Mesendoderm (in vitro differentiated cells): ENCODE measurements around the gene DLG3.

Source experiments
- DNase-seq: peaks from one replicate; pipeline ENCODE4 v3.0.0; 2013
- H2AK5ac ChIP-seq: 2 replicates; pipeline ENCODE4 v1.6.1; 2013; ENCODE audit warnings: low read length, inconsistent platforms
- H2BK120ac ChIP-seq: 2 replicates; pipeline ENCODE4 v1.6.1; 2013; ENCODE audit warnings: low read depth, mild to moderate bottlenecking, low read length, moderate library complexity, mixed read lengths
- H2BK15ac ChIP-seq: replicated peaks from 2 replicates; pipeline ENCODE4 v1.6.1; 2013; ENCODE audit warnings: low read depth, mild to moderate bottlenecking, moderate library complexity
- H2BK5ac ChIP-seq: 2 replicates; pipeline ENCODE4 v1.6.1; 2013; ENCODE audit warnings: low read length, inconsistent platforms
- H3K18ac ChIP-seq: 2 replicates; pipeline ENCODE4 v1.6.1; 2013; ENCODE audit warnings: mild to moderate bottlenecking, low read length, mixed read lengths
- H3K23ac ChIP-seq: one replicate; pipeline ENCODE4 v1.6.1; 2013; ENCODE audit warnings: low read length
- H3K27ac ChIP-seq: 2 replicates; pipeline ENCODE4 v1.5.1; 2013; ENCODE audit warnings: low read depth, mild to moderate bottlenecking, inconsistent platforms, low read length, moderate library complexity
- H3K27me3 ChIP-seq: 2 replicates; pipeline ENCODE4 v1.6.1; 2013; ENCODE audit warnings: low read length, control low read depth, mild to moderate bottlenecking, inconsistent platforms; ENCODE audit not compliant: insufficient read depth, poor library complexity
- H3K36me3 ChIP-seq: 2 replicates; pipeline ENCODE4 v1.6.1; 2013; ENCODE audit warnings: low read length, inconsistent platforms; ENCODE audit not compliant: control insufficient read depth, insufficient read depth
- H3K4ac ChIP-seq: one replicate; pipeline ENCODE4 v1.6.1; 2013; ENCODE audit warnings: low read depth, mild to moderate bottlenecking, low read length, moderate library complexity
- H3K4me1 ChIP-seq: 2 replicates; pipeline ENCODE4 v1.6.1; 2013; ENCODE audit warnings: low read depth, low read length, inconsistent platforms; ENCODE audit not compliant: control insufficient read depth
- H3K4me2 ChIP-seq: 2 replicates; pipeline ENCODE4 v1.6.1; 2013; ENCODE audit warnings: low read length
- H3K4me3 ChIP-seq: 2 replicates; pipeline ENCODE4 v1.5.1; 2013; ENCODE audit warnings: mild to moderate bottlenecking, low read length
- H3K56ac ChIP-seq: one replicate; pipeline ENCODE4 v1.6.1; 2013; ENCODE audit warnings: low read length
- H3K79me1 ChIP-seq: 2 replicates; pipeline ENCODE4 v1.6.1; 2013; ENCODE audit warnings: low read length, inconsistent platforms
- H3K79me2 ChIP-seq: 2 replicates; pipeline ENCODE4 v1.6.1; 2013; ENCODE audit warnings: mild to moderate bottlenecking, low read length; ENCODE audit not compliant: control insufficient read depth, insufficient read depth
- H3K9ac ChIP-seq: 2 replicates; pipeline ENCODE4 v1.6.1; 2013; ENCODE audit warnings: low read length, inconsistent platforms
- H4K5ac ChIP-seq: one replicate; pipeline ENCODE4 v1.6.1; 2013; ENCODE audit warnings: low read length
- H4K8ac ChIP-seq: one replicate; pipeline ENCODE4 v1.6.1; 2013; ENCODE audit warnings: low read depth, mild to moderate bottlenecking, control low read depth, low read length, moderate library complexity
- WGBS: extraction: QIAGEN DNeasy Blood & Tissue Kit; methylation state at CpG from one replicate; pipeline ENCODE4 v1.1.7; 2013; ENCODE audit warnings: low lambda C conversion rate, missing lambda C conversion rate; ENCODE audit not compliant: insufficient coverage; ENCODE audit errors: extremely low coverage; 5-methylcytosine and 5-hydroxymethylcytosine counted together

DLG3 gene

GRCh38 chrX:70434352-70434866 is 10.2 kb upstream of the DLG3 start:
- H2BK15ac ChIP-seq = no peak overlapping the region
- H3K9ac ChIP-seq = peak overlapping the region; percentile 47
- H3K23ac ChIP-seq = no peak overlapping the region
- no peaks in the 10 kb centered on the region for H3K36me3 ChIP-seq
- H4K5ac ChIP-seq = no peak overlapping the region
- DNase-seq = peak; percentile 91
- peak overlapping the region; percentile 78 for H3K56ac ChIP-seq
- H3K27ac ChIP-seq = no peak overlapping the region
- H4K8ac ChIP-seq = no peak overlapping the region
- no peak overlapping the region for H2BK120ac ChIP-seq
- no CpG with 5 or more reads among the region's 45 CpGs for WGBS
- peak overlapping the region; percentile 57 for H3K4me3 ChIP-seq
- no peaks in the 10 kb centered on the region for H3K27me3 ChIP-seq
- no peak overlapping the region for H3K4ac ChIP-seq
- no peaks in the 10 kb centered on the region for H3K79me2 ChIP-seq
- no peak overlapping the region for H3K18ac ChIP-seq
- H3K79me1 ChIP-seq = no peaks in the 10 kb centered on the region
- H3K4me1 ChIP-seq = no peaks in the 10 kb centered on the region
- H2BK5ac ChIP-seq = no peak overlapping the region
- peak overlapping the region; percentile 83 for H3K4me2 ChIP-seq
- no peak overlapping the region for H2AK5ac ChIP-seq

- Histone ChIP-seq H3K79me2 (no peaks in the 10 kb centered on the region), H3K27ac (no peak overlapping the region), H3K4me2 (peak overlapping the region; percentile 52), H3K27me3 (no peaks in the 10 kb centered on the region), H2BK5ac (no peak overlapping the region), H3K36me3 (no peaks in the 10 kb centered on the region), H4K5ac (no peak overlapping the region), H3K4me1 (no peaks in the 10 kb centered on the region), H2AK5ac (no peak overlapping the region), H3K56ac (peak overlapping the region; percentile 78), H3K4ac (no peak overlapping the region), H2BK120ac (no peak overlapping the region), H3K18ac (no peak overlapping the region), H2BK15ac (no peak overlapping the region), H3K23ac (no peak overlapping the region), H4K8ac (no peak overlapping the region), H3K9ac (peak overlapping the region; percentile 41), H3K4me3 (peak overlapping the region; percentile 50), H3K79me1 (no peaks in the 10 kb centered on the region)
- DNase-seq = peak; percentile 10
- no CpG with 5 or more reads among the region's 17 CpGs for WGBS
These were observed 9.6 kb upstream of the DLG3 start for GRCh38 chrX:70434914-70435586.

- Histone ChIP-seq H3K36me3 (no peaks in the 10 kb centered on the region), H3K4ac (no peak overlapping the region), H3K4me3 (no peak overlapping the region), H3K9ac (no peak overlapping the region), H3K27me3 (no peaks in the 10 kb centered on the region), H3K18ac (no peak overlapping the region), H3K23ac (no peak overlapping the region), H4K5ac (no peak overlapping the region), H2BK5ac (no peak overlapping the region), H3K79me2 (no peaks in the 10 kb centered on the region), H3K56ac (no peak overlapping the region), H2AK5ac (no peak overlapping the region), H2BK120ac (no peak overlapping the region), H3K27ac (no peak overlapping the region), H2BK15ac (no peak overlapping the region), H3K79me1 (no peaks in the 10 kb centered on the region), H4K8ac (no peak overlapping the region), H3K4me1 (no peaks in the 10 kb centered on the region), H3K4me2 (no peak overlapping the region)
- no CpG with 5 or more reads among the region's 16 CpGs for WGBS
- peak; percentile 81 for DNase-seq
These were observed 8.3 kb upstream of the DLG3 start for GRCh38 chrX:70436343-70436742.

GRCh38 chrX:70437011-70437410 is 7.6 kb upstream of the DLG3 start:
- Histone ChIP-seq H3K27me3 (no peaks in the 10 kb centered on the region), H3K79me1 (no peaks in the 10 kb centered on the region), H3K4me3 (no peak overlapping the region), H2AK5ac (no peak overlapping the region), H3K4me2 (no peak overlapping the region), H2BK5ac (no peak overlapping the region), H3K23ac (no peak overlapping the region), H3K36me3 (no peaks in the 10 kb centered on the region), H4K5ac (no peak overlapping the region), H3K27ac (no peak overlapping the region), H3K79me2 (no peaks in the 10 kb centered on the region), H4K8ac (no peak overlapping the region), H2BK15ac (no peak overlapping the region), H2BK120ac (no peak overlapping the region), H3K4ac (no peak overlapping the region), H3K9ac (no peak overlapping the region), H3K18ac (no peak overlapping the region), H3K56ac (no peak overlapping the region), H3K4me1 (no peaks in the 10 kb centered on the region)
- no peak for DNase-seq
- no CpG with 5 or more reads among the region's 2 CpGs for whole genome bisulfite sequencing

GRCh38 chrX:70437921-70438665 is 6.5 kb upstream of the DLG3 start:
- no peaks in the 10 kb centered on the region for H3K4me1 ChIP-seq
- H2BK5ac ChIP-seq = no peak overlapping the region
- H3K27me3 ChIP-seq = no peaks in the 10 kb centered on the region
- no peak for DNase-seq
- H3K4me3 ChIP-seq = no peak overlapping the region
- no peak overlapping the region for H2BK120ac ChIP-seq
- H2BK15ac ChIP-seq = no peak overlapping the region
- WGBS = no CpG with 5 or more reads among the region's 8 CpGs
- H3K79me2 ChIP-seq = no peaks in the 10 kb centered on the region
- H4K8ac ChIP-seq = no peak overlapping the region
- no peak overlapping the region for H3K27ac ChIP-seq
- no peak overlapping the region for H3K23ac ChIP-seq
- no peak overlapping the region for H3K18ac ChIP-seq
- no peak overlapping the region for H3K4ac ChIP-seq
- H3K56ac ChIP-seq = no peak overlapping the region
- H2AK5ac ChIP-seq = no peak overlapping the region
- H3K4me2 ChIP-seq = no peak overlapping the region
- no peak overlapping the region for H3K9ac ChIP-seq
- H3K79me1 ChIP-seq = no peaks in the 10 kb centered on the region
- H3K36me3 ChIP-seq = no peaks in the 10 kb centered on the region
- H4K5ac ChIP-seq = no peak overlapping the region
